GM12878 (cell line): ENCODE data around the gene TGM5. TPM values are rescaled to one million over a fixed set of nuclear protein-coding genes. Genes with fewer than 3 reads are reported as not detected.
"Not testable (repeated sequence)": the region's sequence is repeated elsewhere in the genome, so short reads cannot be mapped to it uniquely, and the experiment has no call there.

Experiments used
- ATAC-seq: fragments of 200-7000 bp; cut with Tn5 transposase; 3 replicates; pipeline ENCODE4 v1.9.1; 2020; ENCODE audit warnings: mild to moderate bottlenecking, moderate library complexity
- BruUV-seq: library from RNA; stranded (reverse); fragments of 400-500 nt; replicated peaks from 2 replicates; lab custom pipeline; 2021; lab: Mats Ljungman, UMichigan
- CTCF ChIA-PET: fragments of 300-600 bp; sonication (Branson Sonifier 250); formaldehyde crosslinking; extraction: SDS; loops from one replicate; lab custom pipeline; 2021; ENCODE audit warnings: inconsistent platforms; lab: Yijun Ruan, JAX
- POLR2A ChIA-PET: fragments of 350-600 bp; formaldehyde crosslinking; extraction: SDS; loops from one replicate; lab custom pipeline; 2021; ENCODE audit warnings: inconsistent platforms; lab: Charles Lee
- RAD21 ChIA-PET: fragments of 300-600 bp; sonication (Branson Sonifier 250); formaldehyde crosslinking; loops from one replicate; lab custom pipeline; 2023; ENCODE audit warnings: antibody characterized with exemption; ENCODE audit not compliant: unreplicated experiment; lab: Charles Lee
- SMC1A ChIA-PET: fragments of 300-600 bp; sonication (Branson Sonifier 250); formaldehyde crosslinking; loops from one replicate; lab custom pipeline; 2023; ENCODE audit not compliant: unreplicated experiment, uncharacterized antibody; lab: Charles Lee
- DNase-seq: peaks from one replicate; pipeline ENCODE4 v3.0.0-alpha.2; 2011; ENCODE audit warnings: low read depth, low spot score
- FAIRE-seq: peaks from 3 replicates; lab custom pipeline; 2011; peaks lifted over from hg19 to GRCh38; lab: Jason Lieb, UNC
- H2AFZ ChIP-seq: 2 replicates; pipeline ENCODE4 v1.6.0; 2011; ENCODE audit warnings: low read depth, low read length, control low read depth; ENCODE audit not compliant: control insufficient read depth
- H3K27ac ChIP-seq: 2 replicates; pipeline ENCODE4 v1.5.1; 2011; ENCODE audit warnings: control low read depth; ENCODE audit not compliant: control insufficient read depth, insufficient read depth
- H3K27me3 ChIP-seq, 2 experiments: replicated peaks in 1 of 2; 2 replicates each; pipeline versions ENCODE4 v1.6.0 to v1.6.1; 2011; ENCODE audit warnings: low read length in 1 of 2; ENCODE audit not compliant: control insufficient read depth in 2 of 2, insufficient read depth in 2 of 2
- H3K36me3 ChIP-seq, 2 experiments: 2 replicates each; pipeline ENCODE4 v1.5.1; 2011; ENCODE audit warnings: low read length in 1 of 2; ENCODE audit not compliant: control insufficient read depth in 2 of 2, insufficient read depth in 2 of 2
- H3K4me1 ChIP-seq: 2 replicates; pipeline ENCODE4 v1.6.1; 2011; ENCODE audit warnings: mild to moderate bottlenecking, low read length, moderate library complexity, mixed read lengths; ENCODE audit not compliant: control insufficient read depth, insufficient read depth
- H3K4me2 ChIP-seq: 2 replicates; pipeline ENCODE4 v1.6.0; 2011; ENCODE audit warnings: control low read depth; ENCODE audit not compliant: control insufficient read depth, insufficient read depth
- H3K4me3 ChIP-seq: fragments of 200-600 bp; sonication (generic); 2 replicates; pipeline ENCODE4 v1.5.1; 2016
- H3K79me2 ChIP-seq: 2 replicates; pipeline ENCODE4 v1.6.0; 2011; ENCODE audit warnings: low read length; ENCODE audit not compliant: control insufficient read depth, insufficient read depth
- H3K9ac ChIP-seq: 2 replicates; pipeline ENCODE4 v1.8.0; 2011; ENCODE audit warnings: low read length, control low read depth, mixed read lengths; ENCODE audit not compliant: control insufficient read depth, insufficient read depth
- H3K9me3 ChIP-seq: replicated peaks from 3 replicates; pipeline ENCODE4 v1.5.1; 2011; ENCODE audit warnings: mild to moderate bottlenecking, low read length; ENCODE audit not compliant: control insufficient read depth, insufficient read depth
- H4K20me1 ChIP-seq: 2 replicates; pipeline ENCODE4 v1.6.0; 2011; ENCODE audit not compliant: control insufficient read depth, insufficient read depth
- ASH2L ChIP-seq: fragments of 300-600, 200-600 bp; sonication (generic); IDR thresholded peaks from 2 replicates; pipeline ENCODE4 v1.6.1; 2017; ENCODE audit warnings: low read depth, mild to moderate bottlenecking, borderline replicate concordance
- WGBS: methylation state at CpG from one replicate; pipeline ENCODE4 v1.1.6; 2016; ENCODE audit warnings: low lambda C conversion rate; ENCODE audit not compliant: insufficient replicate concordance, insufficient coverage; ENCODE audit errors: missing lambda C conversion rate; 5-methylcytosine and 5-hydroxymethylcytosine counted together
- in situ Hi-C: fragments of 300-500 bp; cut with MboI; formaldehyde crosslinking; loops from 9 replicates; pipeline ENCODE4 v1.14.3; 2018; ENCODE audit warnings: mixed read lengths
- intact Hi-C: fragments of 100-400 bp; cut with micrococcal nuclease; formaldehyde crosslinking; loops from one replicate; pipeline ENCODE4 v1.14.2; 2022; ENCODE audit not compliant: unreplicated experiment
- polyA plus RNA-seq, 11 experiments: library from polyadenylated mRNA; depleted of rRNA in 4 of 11; unstranded in 6 of 11; stranded (reverse) in 5 of 11; fragments of >200 nt; fragmentation: Nextera tagmentation in 4 of 11; fragmentation: Illumina TruSeq in 1 of 11; extraction: Ambion mirVana in 4 of 11; extraction: Trizol in 1 of 11; gene quantifications; 1 replicate in 1 of 11; 2 replicates in 10 of 11; pipeline versions ENCODE4 v1.2.1 to v1.2.3, GENCODE V29; 2011 to 2016; ENCODE audit warnings: inconsistent platforms in 2 of 11, missing spikeins in 2 of 11, low read depth in 1 of 11
- total RNA-seq, 4 experiments: library from RNA; depleted of rRNA in 3 of 4; stranded (reverse); fragments of >200 nt in 3 of 4; fragmentation: Illumina TruSeq in 1 of 4; extraction: Trizol in 1 of 4; gene quantifications; 2 replicates each; pipeline versions ENCODE4 v1.2.1 to v1.2.3, GENCODE V29; 2013 to 2021
- TF ChIP-seq, protein P1 (sequence below): IDR thresholded peaks from 2 replicates; pipeline ENCODE4 v1.6.1; 2012; ENCODE audit warnings: low read depth, low read length, improper control_type of control experiment
- TF ChIP-seq, protein P2 (sequence below): IDR thresholded peaks from 2 replicates; pipeline ENCODE4 v1.6.1; 2012; ENCODE audit warnings: mild to moderate bottlenecking, low read depth, low read length
- TF ChIP-seq, protein P3 (sequence below): fragments of 450-650 bp; IDR thresholded peaks from 2 replicates; pipeline ENCODE4 v1.6.1; 2017; ENCODE audit warnings: borderline replicate concordance

The TGM5 gene
- total and polyA plus RNA-seq, 10 of the 15 experiments (the other 5 are each of a cell fraction or from before 2014, with no cell fraction given): 4.4 to 27.1 (median 5.6) TPM

DNA sequence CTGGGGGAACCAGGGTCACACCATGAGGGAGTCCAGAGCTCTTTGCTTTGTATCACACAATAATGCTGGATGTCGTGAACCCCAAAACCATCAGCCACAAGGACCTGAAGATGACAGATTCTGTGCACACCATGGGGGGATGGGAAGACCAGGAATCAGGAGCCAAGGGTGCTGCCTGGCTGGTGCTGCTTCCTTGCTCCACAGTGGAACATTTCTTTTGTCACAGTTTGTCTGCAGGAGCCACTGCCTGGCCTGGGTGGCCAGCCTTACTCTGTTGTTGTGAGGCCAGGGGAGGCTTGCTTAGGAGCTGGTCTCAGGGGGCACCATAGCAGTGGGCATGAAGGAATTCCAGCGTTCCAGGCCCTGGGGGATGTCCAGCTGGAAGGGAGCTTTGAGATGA, 6.5 kb upstream of the TGM5 start (continued):
- TF ChIP-seq, protein P1, sequence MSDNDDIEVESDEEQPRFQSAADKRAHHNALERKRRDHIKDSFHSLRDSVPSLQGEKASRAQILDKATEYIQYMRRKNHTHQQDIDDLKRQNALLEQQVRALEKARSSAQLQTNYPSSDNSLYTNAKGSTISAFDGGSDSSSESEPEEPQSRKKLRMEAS: no peak

DNA sequence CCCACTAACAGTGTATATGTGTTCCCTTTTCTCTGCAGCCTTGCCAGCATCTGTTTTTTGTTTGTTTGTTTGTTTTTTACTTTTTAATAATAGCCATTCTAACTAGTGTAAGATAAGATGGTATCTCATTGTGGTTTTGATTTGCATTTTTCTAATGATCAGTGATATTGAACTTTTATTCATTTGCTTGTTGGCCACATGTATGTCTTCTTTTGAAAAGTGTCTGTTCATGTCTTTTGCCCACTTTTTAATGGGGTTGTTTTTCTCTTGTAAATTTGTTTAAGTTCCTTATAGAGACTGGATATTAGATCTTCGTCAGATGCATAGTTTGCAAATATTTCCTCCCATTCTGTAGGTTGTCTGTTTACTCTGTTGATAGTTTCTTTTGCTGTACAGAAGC, 5.2 kb upstream of the TGM5 start:
- CTCF ChIA-PET: interaction anchor here (0.9 to 21.1 kb wide), 3 partner anchors 13 to 44 kb away, joined by 4 to 518 read pairs (median 13); partner anchors contain the start of gene EPB42
- intact Hi-C loops, H3K4me2 ChIP-seq, H3K27me3 ChIP-seq, H3K9me3 ChIP-seq, H3K27ac ChIP-seq, H3K36me3 ChIP-seq, DNase-seq, BruUV-seq, H3K79me2 ChIP-seq, H2AFZ ChIP-seq, H3K4me1 ChIP-seq, ATAC-seq, H4K20me1 ChIP-seq, FAIRE-seq, H3K9ac ChIP-seq, POLR2A ChIA-PET, in situ Hi-C loops, H3K4me3 ChIP-seq: not testable (repeated sequence)
- WGBS: 0% methylated on average over 1 of the region's 1 CpG
- SMC1A ChIA-PET: interaction anchor here (2.1 to 8.8 kb wide), 2 partner anchors 21 to 44 kb away, joined by 4 to 311 read pairs; no protein-coding TSS in a partner anchor
- RAD21 ChIA-PET: interaction anchor here (11.4 kb wide), 1 partner anchor 43 kb away, joined by 255 read pairs; no protein-coding TSS in a partner anchor

DNA sequence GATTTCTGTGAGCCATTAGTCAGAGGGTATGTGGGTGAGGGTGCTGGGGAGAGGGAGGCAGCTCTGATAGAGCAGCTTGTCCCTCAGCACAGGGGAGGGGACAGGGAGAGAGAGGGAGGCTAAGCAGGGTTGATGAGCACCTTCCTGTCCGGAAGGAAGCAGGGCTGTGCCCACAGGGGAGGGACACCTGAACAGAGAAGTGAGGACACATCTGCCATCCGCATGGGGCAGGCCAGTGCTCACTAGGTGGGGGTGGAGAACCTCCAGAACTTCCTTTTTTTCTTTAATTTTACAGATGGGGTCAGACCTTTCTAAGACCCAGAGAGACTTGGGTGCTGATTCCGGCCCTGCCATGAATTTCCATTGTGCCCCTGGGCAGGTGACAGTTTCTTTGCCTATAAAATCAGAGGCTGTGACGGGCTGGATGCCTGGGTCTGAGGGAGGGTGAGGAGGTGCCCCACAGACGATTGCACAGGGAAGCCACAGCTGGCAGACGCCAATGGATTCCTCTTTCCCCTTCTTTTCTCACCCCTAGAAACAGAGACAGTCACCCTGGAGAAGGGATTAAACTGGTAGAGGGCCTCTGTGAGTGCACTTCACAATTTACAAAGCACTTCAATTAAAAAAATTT, 4.1 kb upstream of the TGM5 start:
- in situ Hi-C loops: no loop called here
- ChIA-PET POLR2A (interaction anchor here (1.4 kb wide), 1 partner anchor 45 kb away, joined by 4 read pairs; no protein-coding TSS in a partner anchor), CTCF (interaction anchor here (0.9 to 21.1 kb wide), 7 partner anchors 10 to 76 kb away, joined by 3 to 518 read pairs (median 4); partner anchors contain the start of gene EPB42), RAD21 (interaction anchor here (11.4 kb wide), 1 partner anchor 42 kb away, joined by 255 read pairs; no protein-coding TSS in a partner anchor), SMC1A (interaction anchor here (3.8 to 8.8 kb wide), 3 partner anchors 14 to 43 kb away, joined by 21 to 311 read pairs (median 28); no protein-coding TSS in a partner anchor)
- no peaks in the 10 kb centered on the region for H3K4me1 ChIP-seq
- no peaks in the 10 kb centered on the region for H3K27me3 ChIP-seq
- DNase-seq: no peak
- intact Hi-C loops: no loop called here
- H3K4me2 ChIP-seq: no peak overlapping the region
- ATAC-seq: peak; percentile 65
- H3K36me3 ChIP-seq: no peaks in the 10 kb centered on the region
- no peak for TF ChIP-seq ASH2L
- TF ChIP-seq, protein P2, sequence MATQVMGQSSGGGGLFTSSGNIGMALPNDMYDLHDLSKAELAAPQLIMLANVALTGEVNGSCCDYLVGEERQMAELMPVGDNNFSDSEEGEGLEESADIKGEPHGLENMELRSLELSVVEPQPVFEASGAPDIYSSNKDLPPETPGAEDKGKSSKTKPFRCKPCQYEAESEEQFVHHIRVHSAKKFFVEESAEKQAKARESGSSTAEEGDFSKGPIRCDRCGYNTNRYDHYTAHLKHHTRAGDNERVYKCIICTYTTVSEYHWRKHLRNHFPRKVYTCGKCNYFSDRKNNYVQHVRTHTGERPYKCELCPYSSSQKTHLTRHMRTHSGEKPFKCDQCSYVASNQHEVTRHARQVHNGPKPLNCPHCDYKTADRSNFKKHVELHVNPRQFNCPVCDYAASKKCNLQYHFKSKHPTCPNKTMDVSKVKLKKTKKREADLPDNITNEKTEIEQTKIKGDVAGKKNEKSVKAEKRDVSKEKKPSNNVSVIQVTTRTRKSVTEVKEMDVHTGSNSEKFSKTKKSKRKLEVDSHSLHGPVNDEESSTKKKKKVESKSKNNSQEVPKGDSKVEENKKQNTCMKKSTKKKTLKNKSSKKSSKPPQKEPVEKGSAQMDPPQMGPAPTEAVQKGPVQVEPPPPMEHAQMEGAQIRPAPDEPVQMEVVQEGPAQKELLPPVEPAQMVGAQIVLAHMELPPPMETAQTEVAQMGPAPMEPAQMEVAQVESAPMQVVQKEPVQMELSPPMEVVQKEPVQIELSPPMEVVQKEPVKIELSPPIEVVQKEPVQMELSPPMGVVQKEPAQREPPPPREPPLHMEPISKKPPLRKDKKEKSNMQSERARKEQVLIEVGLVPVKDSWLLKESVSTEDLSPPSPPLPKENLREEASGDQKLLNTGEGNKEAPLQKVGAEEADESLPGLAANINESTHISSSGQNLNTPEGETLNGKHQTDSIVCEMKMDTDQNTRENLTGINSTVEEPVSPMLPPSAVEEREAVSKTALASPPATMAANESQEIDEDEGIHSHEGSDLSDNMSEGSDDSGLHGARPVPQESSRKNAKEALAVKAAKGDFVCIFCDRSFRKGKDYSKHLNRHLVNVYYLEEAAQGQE: no peak
- TF ChIP-seq, protein P3, sequence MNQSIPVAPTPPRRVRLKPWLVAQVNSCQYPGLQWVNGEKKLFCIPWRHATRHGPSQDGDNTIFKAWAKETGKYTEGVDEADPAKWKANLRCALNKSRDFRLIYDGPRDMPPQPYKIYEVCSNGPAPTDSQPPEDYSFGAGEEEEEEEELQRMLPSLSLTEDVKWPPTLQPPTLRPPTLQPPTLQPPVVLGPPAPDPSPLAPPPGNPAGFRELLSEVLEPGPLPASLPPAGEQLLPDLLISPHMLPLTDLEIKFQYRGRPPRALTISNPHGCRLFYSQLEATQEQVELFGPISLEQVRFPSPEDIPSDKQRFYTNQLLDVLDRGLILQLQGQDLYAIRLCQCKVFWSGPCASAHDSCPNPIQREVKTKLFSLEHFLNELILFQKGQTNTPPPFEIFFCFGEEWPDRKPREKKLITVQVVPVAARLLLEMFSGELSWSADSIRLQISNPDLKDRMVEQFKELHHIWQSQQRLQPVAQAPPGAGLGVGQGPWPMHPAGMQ: no peak
- FAIRE-seq: no peak
- WGBS: 6% methylated on average over 6 of the region's 6 CpGs
- H4K20me1 ChIP-seq: no peaks in the 10 kb centered on the region
- no peaks in the 10 kb centered on the region for H3K9me3 ChIP-seq
- peak overlapping the region; percentile 46 for H2AFZ ChIP-seq
- H3K9ac ChIP-seq: no peak overlapping the region
- no TSS peak for BruUV-seq
- H3K27ac ChIP-seq: no peak overlapping the region
- no peak overlapping the region for H3K4me3 ChIP-seq
- no peaks in the 10 kb centered on the region for H3K79me2 ChIP-seq
